GM21390 (cell line): ENCODE results near the gene PRKN.

ENCODE experiments used
- ATAC-seq: cut with Tn5 transposase; IDR thresholded peaks from one replicate; pipeline ENCODE4 v1.9.1; 2021; ENCODE audit not compliant: unreplicated experiment

Gene PRKN

GRCh38 chr6:162389343-162390085 is 338.1 kb downstream of the PRKN start:
- no peak for ATAC-seq

GRCh38 chr6:162388383-162388777 is 339.2 kb downstream of the PRKN start:
- no peak for ATAC-seq

- ATAC-seq = no peak
Observed at GRCh38 chr6:162387718-162388382, 339.7 kb downstream of the PRKN start.

GRCh38 chr6:162385980-162386379 is 341.6 kb downstream of the PRKN start:
- ATAC-seq = no peak

GRCh38 chr6:162379757-162380409 is 347.7 kb downstream of the PRKN start:
- ATAC-seq = no peak

- no peak for ATAC-seq
Observed at GRCh38 chr6:162377735-162378134, 349.8 kb downstream of the PRKN start.

- no peak for ATAC-seq
Observed at GRCh38 chr6:162373868-162374267, 353.7 kb downstream of the PRKN start.

- ATAC-seq = no peak
Observed at GRCh38 chr6:162373192-162373591, 354.4 kb downstream of the PRKN start.

GRCh38 chr6:162372106-162372505 is 355.5 kb downstream of the PRKN start:
- ATAC-seq = no peak

GRCh38 chr6:162371121-162371520 is 356.4 kb downstream of the PRKN start:
- ATAC-seq = no peak

- ATAC-seq = no peak
Observed at GRCh38 chr6:162369091-162369490, 358.5 kb downstream of the PRKN start.

GRCh38 chr6:162364488-162364887 is 363.1 kb downstream of the PRKN start:
- ATAC-seq = no peak

- no peak for ATAC-seq
Observed at GRCh38 chr6:162363757-162364156, 363.8 kb downstream of the PRKN start.

GRCh38 chr6:162360901-162361567 is 366.5 kb downstream of the PRKN start:
- no peak for ATAC-seq

- no peak for ATAC-seq
Observed at GRCh38 chr6:162358625-162359024, 368.9 kb downstream of the PRKN start.

GRCh38 chr6:162345051-162345511 is 382.5 kb downstream of the PRKN start:
- ATAC-seq = no peak

GRCh38 chr6:162344646-162345010 is 382.9 kb downstream of the PRKN start:
- ATAC-seq = no peak

GRCh38 chr6:162343936-162344645 is 383.5 kb downstream of the PRKN start:
- no peak for ATAC-seq

- no peak for ATAC-seq
Observed at GRCh38 chr6:162343198-162343935, 384.2 kb downstream of the PRKN start.

GRCh38 chr6:162337412-162337811 is 390.2 kb downstream of the PRKN start:
- ATAC-seq = no peak
